Left hindlimb (tissue), 1 donor: ENCODE measurements around the gene CHCHD3.

Source experiments
- DNase-seq: peaks from one replicate; pipeline ENCODE4 v3.0.0-alpha.2; 2018

The CHCHD3 gene

DNA sequence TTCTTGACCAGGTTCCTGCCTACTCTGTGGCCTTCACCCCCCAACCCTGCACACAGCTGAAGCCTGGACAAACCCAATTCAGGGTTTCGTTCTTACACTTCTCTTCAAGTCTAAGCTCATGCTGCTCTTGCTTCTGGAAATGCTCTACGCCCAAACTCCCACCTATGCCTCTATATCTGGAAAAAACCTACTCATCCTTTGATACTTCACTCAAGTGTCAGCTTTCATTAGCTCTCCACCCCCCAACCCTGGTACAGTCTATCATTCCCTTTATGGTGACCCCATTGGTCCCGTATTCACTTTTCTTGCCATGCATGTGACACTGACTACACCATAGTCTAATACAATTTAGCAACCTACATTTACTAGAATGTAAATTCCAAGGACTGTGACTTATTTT, 284.7 kb downstream of the CHCHD3 start:
- DNase-seq, result no peak

DNA sequence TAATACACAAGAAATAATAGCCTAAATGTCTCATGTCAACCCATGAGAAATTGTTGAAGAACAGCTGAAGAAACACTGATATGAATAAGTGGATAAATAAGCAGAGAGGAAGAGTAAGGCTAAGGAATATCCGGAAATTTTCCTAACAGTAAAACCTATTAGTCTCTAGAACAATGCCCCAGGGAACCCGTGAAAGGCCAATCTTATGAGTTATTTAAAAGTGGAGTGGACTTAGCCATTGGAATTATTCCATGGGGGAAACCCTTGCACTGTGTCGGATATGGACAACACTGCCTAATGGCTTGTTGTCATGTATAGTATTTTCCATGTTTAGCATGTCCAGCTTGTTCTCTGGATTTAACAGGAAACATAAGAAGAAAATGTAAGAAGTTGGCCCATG, 288.4 kb downstream of the CHCHD3 start:
- DNase-seq, result no peak

DNA sequence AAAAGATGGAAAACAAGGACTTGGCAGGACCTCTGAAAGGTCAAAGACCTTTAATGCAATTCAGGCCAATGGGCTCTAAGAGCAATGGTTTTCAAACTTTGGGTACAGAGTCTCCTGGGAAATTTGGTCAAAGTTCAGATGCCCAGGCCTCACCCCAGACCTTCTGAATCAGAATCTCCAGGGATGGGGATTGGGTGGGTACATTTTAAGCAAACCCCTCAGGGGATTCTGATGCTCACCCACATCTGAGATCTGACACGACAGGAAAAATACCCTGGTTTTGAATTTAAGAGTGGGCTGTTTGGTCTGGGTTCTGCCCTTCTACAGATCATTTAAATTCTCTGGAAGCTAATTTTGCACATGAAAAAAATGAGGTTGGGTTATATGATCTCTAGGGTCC, 290.9 kb downstream of the CHCHD3 start:
- no peak for DNase-seq

DNA sequence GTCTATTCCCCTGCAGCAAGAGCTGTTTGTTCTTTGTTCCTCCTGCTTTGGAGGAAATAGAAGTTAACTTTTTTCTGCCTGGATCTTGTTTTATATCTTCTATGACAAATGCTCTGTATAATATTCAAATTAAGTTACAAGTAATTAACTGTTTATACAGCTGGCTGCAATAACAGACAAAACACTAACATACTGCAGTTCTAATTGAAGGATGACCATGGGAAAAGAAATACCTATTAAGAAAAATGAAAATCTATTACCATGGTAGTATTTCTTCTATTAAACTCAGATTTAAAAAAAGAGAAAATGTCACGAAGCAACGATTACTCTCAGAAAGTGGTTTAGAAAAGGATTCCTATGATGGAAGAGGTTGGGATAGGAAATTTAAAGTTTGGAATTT, 291.8 kb downstream of the CHCHD3 start:
- DNase-seq, result no peak

DNA sequence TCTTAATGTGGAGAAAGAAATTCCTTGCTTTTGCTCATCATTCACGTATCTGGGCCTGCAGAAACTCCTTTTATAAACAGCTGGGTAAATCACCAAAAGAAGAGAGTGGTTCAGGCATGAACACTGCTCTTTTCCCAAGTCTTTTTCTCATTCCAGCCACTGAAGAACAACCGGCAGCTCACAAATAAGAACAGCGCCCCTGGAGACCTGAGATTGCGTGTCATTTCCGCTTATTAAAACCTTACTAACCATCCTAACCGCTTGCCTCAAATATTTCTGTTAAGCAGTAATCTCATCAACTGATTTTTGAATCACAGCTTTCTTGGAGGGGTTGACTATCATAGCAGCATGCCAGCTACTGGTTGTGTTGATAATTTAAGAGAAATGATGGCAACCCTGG, 292.6 kb downstream of the CHCHD3 start:
- no peak for DNase-seq

DNA sequence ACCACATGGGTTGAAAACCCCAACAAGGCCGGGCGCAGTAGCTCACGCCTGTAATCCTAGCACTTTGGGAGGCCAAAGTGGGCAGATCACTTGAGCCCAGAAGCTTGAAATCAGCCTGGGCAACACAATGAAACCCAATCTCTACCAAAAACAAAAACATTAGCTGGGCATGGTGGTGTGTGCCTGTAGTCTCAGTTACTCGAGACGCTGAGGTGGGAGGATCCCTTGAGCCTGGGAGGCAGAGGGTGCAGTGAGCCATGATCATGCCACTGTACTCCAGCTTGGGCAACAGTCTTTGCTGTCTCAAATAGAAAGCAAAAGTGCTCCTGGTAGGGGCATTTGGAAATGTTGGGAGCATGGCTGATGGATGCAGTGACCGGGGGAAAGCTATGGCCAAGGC, 296.0 kb downstream of the CHCHD3 start:
- no peak for DNase-seq

DNA sequence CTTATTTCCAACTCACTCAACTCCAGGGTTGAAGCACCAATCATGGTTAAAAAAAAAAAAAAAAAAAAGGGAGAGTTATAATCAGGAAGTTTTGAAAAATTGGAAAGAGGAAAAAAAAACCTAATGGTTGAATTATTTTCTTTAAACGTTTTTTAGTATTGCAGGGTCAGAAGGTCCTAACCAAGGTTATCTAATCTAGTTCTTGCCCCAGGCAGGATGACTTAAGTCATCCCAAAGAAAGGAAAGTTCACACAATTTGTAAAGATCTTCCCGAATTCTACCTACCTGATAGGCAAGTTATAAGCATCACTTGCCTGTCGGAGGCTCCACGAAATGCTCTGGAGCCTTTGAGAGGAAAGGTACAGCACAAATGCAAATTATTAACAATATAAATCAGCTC, 297.5 kb downstream of the CHCHD3 start:
- no peak for DNase-seq

DNA sequence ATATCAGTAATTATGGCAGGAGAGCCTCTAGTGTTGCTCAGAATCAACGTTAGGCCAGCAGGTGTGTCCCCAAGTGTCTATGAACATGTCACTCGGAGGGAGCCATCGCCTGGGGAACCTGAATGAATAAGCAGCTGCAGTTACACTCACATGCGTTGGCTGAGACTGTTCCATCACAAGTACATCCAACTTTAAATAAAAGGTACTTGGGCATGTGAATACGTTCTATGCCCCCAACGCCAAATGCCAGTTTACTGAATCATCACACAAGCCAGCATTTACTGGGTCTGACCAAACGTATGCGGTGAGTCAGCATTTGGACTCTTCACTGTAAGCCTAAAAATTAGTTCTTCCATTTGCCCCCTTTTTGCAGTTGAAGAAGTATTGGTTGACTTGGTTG, 298.1 kb downstream of the CHCHD3 start:
- DNase-seq, result no peak

DNA sequence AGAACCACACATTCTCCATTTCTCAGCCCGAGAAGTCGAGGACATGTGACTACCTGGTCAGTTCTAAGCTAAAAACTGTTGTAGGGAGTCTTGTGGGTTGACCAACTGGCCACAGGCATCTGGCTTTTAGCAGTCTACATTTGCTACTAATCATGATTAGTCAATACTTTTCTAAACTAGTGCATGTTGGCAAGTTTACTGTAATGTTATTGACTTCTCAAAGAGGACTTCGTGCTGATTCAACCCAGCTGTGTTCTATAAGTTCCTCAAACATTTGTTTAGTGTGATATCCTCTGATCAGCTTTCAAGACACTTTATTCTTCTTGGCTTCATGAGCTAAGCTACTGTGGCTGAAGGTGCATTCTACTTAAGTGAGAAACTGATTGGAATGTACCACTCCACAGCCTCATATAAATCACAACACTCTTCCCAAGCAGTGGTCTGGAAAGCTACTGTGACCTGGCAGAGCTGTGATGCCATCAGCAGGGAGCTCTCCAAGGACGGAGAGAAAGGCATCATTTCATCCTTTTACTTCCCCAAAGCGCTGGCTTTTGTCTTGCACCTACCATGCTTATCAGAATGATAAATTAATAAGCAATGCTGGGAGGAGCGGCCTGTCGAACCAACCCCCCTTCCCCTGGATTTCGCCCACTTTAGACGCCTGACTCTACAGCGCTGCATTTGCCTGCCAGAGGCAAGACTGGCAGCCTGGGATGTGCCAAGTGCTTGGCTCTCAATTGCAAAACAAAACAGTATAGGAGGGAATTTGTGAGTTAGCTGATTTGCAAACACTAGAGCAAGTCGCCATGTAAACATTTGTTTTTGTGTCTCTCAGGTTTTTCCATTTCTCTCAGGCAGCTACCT, 298.9 kb downstream of the CHCHD3 start:
- no peak for DNase-seq

DNA sequence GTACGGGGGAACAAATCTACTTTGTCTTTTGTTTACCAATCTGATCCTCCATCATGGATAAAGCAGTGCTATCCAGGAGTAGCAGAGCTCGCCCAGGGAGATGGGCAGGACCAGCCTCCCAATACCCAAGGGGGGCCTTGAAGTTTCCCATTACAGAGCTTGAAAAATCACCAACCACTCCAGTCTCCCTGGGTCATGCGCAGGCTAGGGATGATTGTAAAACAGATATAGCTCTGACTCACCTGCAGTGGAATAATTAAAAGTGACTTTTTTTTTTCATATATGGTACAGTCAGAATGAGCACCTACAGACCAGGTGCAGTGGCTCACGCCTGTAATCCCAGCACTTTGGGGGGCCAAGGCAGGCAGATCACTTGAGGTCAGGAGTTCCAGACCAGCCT, 301.1 kb downstream of the CHCHD3 start:
- no peak for DNase-seq

DNA sequence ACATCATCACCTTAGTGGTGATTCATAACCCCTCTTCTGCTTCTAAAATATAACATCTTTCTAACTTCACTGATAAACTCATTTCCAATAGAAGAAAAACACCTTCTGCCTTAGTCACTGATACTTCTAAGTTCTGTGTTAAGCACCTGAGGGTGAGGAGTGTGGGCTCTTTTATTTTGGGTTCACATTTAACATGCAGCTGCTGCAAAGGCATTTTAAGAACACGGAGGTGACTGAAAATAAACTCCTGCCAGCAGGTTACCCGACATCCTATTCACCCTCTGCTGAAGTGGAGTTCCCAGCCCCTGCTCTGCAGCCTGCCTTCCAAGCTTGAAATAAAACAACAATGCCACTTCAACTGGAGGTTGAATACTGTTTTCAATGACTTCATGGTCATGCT, 302.7 kb downstream of the CHCHD3 start:
- no peak for DNase-seq

DNA sequence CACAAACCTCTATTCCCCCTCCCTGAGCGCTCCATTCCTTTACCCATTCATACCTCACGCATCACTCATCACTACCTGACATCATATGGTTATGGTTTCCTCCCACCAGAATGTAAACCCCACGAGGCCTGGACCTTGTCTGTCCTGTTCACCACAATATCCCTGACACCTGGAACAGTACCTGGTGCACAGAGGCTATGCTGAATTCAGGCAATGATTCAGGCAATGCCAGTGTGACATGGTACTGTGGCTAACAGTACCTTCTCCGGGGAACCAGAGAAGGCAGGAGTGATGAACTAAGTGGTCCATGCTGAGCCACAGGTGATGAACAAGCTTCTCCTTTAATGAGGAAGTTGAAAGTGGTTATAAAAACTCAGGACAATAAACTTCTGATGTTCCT, 303.1 kb downstream of the CHCHD3 start:
- DNase-seq, result no peak

DNA sequence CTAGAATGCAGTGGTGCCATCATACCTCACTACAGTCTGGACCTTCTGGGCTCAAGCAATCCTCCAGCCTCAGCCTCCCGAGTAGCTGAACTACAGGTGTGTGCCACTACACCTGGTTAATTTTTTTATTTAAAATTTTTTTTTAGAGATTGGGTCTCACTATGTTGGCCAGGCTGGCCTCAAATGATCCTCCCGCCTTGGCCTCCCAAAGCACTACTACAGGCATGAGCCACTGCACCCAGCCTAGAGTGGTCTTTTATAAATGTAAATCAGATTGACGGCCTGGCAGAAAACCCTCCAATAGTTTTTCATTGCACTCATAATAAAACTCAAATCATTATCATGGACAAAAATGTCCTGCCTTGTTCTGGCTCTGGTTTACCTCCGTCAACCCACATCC, 303.9 kb downstream of the CHCHD3 start:
- no peak for DNase-seq

DNA sequence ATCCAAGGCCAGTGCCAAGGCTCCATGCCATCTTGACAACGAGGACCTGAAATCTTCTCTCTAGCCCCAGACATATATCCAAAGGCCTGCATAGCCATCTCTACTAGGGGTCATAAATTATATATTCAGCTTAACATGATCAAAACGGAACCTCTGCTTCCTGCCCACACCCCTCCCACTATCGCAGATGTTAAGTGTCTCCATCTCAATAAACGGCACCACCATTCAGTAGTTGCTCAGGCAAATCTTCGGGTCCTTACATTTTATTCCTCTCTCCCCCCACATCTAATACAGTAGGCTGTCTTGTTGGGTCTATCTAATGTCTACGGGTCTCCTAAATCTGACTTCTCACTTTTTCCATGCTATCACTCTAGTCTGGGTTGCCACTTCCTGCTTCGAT, 304.5 kb downstream of the CHCHD3 start:
- DNase-seq, result no peak

DNA sequence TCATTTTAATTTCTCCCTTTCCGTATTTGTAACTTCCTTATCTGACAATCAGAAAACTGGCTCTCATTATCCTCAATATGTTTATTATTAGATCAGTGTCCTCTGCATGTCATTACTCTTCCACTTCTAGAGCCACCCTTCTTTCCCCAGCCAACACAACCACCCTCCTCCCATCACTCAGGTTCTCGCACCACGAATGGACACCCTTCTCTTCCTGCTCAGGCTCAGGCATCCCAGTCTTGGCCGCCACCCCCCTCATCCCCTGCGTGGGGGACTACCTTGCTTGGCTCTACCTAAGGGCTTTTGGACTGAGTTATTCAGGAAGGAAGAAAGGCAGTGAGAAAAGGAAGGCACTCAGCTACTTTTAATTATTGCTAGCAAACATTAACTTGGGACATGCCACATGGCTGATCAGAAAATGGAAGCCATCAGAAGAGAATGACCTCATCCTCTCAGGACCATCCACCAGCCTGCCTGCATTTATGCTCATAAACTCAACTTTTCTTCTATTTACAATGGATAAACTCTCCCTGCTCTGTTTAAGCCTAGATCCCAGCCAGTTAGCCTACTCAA, 305.8 kb downstream of the CHCHD3 start:
- no peak for DNase-seq

DNA sequence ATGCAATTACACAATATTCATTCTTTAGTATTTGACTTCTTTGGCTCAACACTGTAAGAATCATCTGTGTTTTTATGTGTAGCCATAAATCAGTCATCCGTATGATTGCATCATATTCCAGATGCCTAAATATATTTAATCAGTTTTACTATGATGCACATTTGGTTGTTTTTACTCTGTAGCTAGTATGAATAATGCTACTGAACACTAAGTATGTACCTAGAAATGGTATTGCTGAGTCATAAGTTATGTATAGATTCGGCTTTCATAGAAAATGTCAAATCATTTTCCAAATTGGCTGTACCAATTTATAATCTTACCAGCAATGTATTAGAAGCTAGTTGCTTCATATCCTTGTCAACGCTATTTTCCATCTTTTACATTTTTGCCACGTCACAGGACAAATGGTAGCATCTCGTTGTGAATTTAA, 308.3 kb downstream of the CHCHD3 start:
- DNase-seq, result no peak

DNA sequence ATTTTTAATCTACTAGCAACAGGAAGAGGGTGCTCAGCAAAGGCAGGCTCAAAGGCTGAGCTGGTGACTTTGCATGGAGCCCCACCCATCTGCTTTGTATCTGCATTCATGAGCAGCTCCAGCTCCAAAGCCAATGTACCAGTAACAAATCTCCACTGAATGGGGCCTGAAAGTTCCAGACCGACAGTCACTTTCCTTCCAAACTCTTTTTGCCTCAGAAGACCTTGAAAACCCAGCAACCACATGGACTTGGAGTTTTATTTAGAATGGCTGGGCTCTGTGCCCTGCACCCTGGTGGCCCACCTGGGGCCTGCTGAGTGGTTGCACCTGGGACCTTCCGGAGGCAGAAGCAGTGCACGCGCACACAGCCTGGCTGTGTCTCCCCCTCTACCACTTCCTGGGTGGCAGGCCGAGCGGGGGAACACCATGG, 310.6 kb downstream of the CHCHD3 start:
- no peak for DNase-seq

DNA sequence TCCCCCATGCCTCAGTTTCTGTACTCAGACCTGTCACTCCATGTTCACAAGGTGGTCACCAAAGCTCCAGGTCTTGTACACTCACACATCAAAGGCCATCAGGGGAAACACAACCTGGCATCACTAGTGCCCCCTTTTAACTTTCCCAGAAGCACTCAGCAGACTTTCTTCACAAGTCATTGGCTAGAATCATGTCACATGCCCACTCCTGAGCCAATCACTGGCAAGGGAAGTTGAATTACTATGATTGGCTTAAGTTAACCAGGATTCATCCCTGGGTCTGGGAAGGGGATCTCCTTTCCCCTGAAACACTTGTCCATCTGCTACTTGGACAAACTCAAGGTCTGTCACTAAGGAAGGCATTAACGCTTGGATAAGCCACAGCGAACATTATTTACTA, 311.8 kb downstream of the CHCHD3 start:
- DNase-seq, result no peak

DNA sequence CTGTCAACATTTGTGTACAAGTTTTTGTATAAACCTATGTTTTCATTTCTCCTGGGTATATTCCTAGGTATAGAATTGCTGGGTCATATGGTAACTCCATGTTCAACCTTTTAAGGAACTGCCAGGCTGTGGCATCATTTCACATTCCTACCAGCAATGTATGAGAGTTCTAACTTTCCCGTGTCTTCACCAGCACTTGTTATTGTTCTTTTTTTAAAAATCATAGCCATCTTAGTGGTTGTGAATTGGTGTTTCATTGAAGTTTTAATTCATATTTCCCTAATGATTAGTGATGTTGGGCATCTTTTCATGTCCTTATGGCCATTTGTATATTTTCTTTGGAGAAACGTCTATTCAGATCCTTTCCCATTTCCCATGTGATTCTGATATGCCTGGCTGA, 312.6 kb downstream of the CHCHD3 start:
- no peak for DNase-seq

DNA sequence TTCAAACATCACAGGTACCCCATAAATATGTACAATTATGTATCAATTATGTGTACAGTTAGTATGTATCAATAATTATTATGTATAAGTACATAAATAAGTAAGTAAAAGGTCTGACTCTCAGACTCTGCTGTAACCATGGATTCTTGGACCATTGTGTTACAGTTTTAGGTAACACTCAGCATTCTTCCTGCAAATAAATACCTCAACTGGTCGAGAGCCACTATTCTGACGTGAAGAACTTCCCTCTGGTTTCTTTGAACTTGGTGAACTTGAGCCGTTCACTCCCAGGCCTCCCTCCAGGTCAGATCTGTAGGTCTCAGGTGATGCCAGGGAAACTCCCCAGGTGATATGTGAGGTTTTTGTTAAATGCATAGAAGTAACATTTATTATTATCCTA, 313.8 kb downstream of the CHCHD3 start:
- no peak for DNase-seq

DNA sequence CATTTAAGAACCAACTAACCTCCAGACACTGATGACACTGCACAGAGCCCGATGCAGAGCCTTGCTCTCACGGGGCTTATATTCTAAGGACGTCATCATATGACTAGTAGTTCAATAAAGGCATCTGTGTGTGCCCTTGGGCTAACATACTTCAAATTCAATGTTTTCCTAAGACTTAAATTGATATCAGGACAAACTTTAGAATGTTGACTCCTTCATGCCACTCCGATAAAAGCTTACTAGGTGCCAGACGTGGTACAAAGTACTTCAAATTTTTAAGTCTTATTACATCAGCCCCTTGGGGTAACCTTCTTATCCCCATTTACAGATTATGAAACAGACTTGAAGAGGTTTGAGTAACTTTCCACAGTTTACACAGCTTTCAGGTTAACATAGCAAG, 314.5 kb downstream of the CHCHD3 start:
- no peak for DNase-seq

DNA sequence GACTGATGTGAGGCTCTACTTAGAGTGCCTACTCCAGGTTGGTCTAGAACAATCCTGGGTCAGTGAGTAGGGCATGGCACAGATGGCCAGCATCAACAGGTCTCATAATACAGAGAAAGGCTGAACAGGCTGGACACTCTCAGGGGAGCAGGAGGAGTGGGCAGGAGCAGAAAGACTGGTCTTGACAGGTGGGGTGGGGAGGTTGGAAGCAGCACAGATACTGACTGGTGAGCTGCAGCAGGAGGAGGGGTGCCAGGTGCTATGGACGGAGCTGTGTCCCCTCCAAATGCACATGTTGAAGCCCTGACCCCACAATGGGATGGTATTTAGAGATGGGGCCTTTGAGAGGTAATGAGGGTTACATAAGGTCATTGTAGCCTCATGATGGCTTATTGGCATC, 315.2 kb downstream of the CHCHD3 start:
- no peak for DNase-seq

DNA sequence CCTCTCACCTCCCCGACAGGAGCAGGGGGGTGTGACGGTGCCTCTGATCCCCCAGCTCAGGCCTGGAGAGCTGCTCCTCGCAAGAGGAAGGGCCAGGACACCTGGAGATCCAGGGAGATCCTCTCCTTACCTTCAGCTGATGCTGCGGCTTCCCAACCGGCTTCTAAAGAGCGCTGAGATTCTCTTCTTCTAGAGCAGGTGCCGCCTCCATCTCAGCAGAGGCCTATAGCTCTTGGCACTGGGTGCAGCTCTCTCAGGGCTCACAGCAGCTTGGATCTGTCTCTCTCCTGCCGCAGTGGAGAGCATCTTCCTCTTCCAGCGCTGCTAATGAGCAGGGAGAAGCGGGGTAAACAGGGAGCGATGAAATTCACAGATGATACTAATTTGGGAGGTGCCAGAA, 316.0 kb downstream of the CHCHD3 start:
- no peak for DNase-seq

DNA sequence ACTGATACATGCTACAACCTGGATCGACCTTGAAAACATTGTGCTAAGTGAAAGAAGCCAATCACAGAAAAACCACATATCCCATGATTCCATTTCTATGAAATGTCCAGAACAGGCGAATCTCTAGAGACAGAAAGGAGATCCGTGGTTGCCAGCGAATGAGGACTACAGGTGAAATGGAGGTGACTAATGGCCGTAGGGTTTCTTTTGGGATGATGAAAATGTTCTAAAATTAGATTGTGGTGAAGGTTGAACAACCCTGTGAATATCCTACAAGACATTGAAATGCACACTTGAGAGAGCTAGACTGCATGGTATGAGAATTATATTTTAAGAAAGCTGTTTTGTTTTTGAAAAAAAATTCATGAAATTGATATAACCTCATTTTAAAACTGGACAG, 317.1 kb downstream of the CHCHD3 start:
- DNase-seq, result no peak

DNA sequence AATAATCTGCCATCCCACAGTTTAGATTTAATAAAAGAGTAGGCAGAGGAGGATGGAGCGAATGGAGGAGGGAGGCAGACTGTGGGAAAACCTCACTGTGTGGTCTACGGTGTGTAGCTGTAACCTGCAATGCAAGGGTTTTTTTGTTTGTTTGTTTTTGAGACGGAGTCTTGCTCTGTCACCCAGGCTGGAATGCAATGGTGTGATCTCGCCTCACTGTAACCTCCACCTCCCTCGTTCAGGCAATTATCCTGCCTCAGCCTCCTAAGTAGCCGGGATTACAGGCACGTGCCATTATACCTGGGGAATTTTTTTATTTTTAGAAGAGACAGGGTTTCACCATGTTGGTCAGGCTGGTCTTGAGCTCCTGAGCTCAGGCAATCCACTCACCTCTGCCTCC, 321.0 kb downstream of the CHCHD3 start:
- no peak for DNase-seq
